Posterior cingulate gyrus (tissue), 11 donors: ENCODE data around the gene C1orf35.

Experiments used
- DNase-seq, 10 donors: peaks; one replicate each; pipeline versions ENCODE4 v3.0.0 to v3.0.0-alpha.2; 2020 to 2021; ENCODE audit warnings: mixed read lengths in 3 of 10
- intact Hi-C: fragments of 100-400 bp; cut with DNase I; formaldehyde crosslinking; loops from one replicate; pipeline ENCODE4 v1.15.1; 2023

The C1orf35 gene

GRCh38 chr1:228098323-228098931, 4.7 kb downstream of the C1orf35 start:
- peak in 2 of 10 donors; percentile 80 to 82 for DNase-seq
- intact Hi-C loops = no loop called here

- DNase-seq = peak in 2 of 10 donors; percentile 75 to 82
- intact Hi-C loops = no loop called here
These were observed 5.6 kb downstream of the C1orf35 start for GRCh38 chr1:228097333-228098081.

DNA sequence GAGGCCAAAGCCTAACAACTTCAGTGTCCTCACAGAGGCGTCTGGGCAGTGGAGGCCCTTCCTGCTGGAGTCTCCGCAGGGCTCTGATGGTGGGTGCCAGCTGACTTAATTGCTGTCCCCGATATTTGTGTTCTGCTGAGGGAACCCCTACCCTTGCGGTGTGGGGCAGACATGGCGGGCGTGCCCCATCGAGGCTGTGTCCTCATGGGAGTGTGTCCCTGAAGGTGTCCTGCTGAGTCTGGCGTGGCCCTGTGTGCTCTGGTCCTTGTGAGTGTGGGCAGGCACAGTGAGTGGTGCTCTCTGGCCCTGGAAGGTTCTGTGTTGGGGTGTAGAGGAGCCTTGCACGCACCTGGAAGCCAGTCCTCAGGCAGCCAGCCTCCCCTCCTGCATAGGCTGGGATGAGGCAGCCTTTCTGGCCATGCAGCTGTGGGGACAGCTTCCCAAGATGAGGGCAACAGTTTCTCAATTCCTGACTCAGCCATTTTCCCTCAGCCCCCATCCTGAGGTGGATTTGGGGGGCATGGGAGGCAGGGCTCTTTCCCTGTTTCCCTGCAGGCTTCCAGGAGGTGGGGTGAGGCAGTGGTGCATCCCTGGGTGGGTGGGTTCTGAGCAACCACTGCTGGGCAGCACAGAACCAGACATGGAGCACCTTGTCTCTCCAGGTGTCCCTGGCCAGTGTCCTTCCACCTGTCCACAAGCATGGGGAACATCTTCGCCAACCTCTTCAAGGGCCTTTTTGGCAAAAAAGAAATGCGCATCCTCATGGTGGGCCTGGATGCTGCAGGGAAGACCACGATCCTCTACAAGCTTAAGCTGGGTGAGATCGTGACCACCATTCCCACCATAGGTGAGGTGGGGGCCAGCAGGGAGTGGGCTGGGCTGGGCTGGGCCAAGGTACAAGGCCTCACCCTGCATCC, 6.5 kb downstream of the C1orf35 start:
- DNase-seq = peak in 1 of 10 donors; percentile 41
- intact Hi-C loops = no loop called here

DNA sequence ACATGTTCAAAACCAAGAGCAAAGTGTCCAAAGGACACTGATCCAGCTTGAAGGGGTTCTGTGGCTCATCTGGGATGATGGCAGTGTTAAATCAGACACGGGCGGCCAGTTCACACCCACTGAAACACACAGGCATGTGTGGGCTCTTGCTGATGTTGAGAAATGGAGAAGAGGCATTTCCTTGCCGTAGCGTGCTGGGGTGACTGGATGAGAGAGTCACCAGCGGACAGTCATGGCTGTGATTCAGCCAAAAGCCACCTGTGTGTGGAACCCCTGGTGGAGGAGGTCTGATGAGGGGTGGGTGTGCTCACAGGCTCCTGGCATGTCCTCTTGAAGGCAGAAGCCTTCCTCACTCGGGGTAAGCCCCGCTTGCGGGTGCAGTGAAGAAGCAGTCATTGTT, 7.2 kb downstream of the C1orf35 start:
- intact Hi-C loops = no loop called here

DNA sequence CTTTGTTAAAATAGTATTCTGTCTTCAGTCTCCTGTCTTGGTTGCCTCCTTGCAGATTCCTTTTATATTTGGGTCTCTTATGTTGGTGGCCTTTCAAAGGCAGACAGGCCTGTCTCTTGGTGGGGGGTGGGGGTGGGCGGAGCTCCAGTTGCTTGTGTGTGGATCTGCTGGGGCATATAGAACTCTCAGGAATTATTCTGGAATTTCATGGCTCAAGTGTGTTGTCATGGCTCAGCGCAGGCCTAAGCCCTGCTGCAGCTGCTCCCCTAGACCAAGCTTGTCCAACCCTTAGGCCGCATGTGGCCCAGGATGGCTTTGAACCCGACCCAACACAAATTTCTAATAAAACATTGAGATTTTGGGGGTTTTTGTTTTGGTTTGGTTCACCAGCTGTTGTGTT, 8.0 kb downstream of the C1orf35 start:
- intact Hi-C loops = no loop called here
- DNase-seq = peak in 1 of 10 donors; percentile 21

More for the DNA sequence above, 7.2 kb downstream of the C1orf35 start:
- peak in 2 of 10 donors; percentile 3 to 20 for DNase-seq

- peak in 1 of 10 donors; percentile 57 for DNase-seq
- intact Hi-C loops = no loop called here
These were observed 8.6 kb downstream of the C1orf35 start for GRCh38 chr1:228094432-228095016.

- intact Hi-C loops = no loop called here
These were observed 9.8 kb downstream of the C1orf35 start for GRCh38 chr1:228093050-228093906.

GRCh38 chr1:228092342-228093049, 10.6 kb downstream of the C1orf35 start:
- DNase-seq = peak in 1 of 10 donors; percentile 46
- intact Hi-C loops = no loop called here

More at GRCh38 chr1:228093050-228093906, 9.8 kb downstream of the C1orf35 start:
- peak in 2 of 10 donors; percentile 59 to 70 for DNase-seq

DNA sequence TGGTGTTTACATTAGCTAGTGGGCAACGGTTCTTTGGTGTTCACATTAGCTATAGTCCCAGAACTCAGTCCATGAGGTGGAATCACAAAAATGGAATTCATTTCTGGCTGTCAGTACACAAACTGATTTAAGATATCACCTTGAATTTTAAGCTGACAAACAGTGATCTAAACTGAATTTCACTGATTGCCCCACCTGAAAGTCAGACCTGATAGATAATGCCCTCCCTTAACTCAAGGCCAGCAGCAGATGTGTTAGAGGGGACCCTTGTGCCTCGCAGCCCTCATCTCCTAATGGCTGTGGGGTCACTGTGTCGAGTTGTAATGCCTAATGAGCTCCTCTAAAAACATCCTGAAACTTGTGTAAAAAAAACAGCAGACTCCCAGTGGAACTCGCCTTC, 12.0 kb downstream of the C1orf35 start:
- intact Hi-C loops = no loop called here
- no peak for DNase-seq

DNA sequence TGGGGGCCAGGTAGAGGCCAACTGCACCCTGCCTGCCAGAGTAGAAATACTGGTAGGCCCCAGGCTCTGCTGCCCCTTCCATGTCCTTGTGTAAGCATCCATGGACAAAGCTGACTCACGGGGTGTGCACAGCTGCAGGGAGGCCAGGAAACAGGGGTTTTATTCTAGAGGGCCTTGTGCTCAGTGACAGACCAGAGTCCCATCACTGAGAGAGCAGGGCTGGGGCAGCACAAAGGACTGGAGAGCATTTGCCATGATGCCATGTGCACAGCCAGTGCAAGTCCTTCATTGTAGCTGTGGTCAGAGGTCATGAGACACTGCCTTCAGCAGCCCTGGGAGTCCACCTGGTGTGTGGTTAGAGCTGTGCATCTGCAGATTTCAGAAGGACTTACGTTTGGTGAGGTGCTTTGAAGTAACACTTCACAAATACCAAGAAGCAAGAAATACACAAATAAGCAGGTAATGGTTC, 12.5 kb downstream of the C1orf35 start:
- intact Hi-C loops = no loop called here
- peak in 1 of 10 donors; percentile 89 for DNase-seq

DNA sequence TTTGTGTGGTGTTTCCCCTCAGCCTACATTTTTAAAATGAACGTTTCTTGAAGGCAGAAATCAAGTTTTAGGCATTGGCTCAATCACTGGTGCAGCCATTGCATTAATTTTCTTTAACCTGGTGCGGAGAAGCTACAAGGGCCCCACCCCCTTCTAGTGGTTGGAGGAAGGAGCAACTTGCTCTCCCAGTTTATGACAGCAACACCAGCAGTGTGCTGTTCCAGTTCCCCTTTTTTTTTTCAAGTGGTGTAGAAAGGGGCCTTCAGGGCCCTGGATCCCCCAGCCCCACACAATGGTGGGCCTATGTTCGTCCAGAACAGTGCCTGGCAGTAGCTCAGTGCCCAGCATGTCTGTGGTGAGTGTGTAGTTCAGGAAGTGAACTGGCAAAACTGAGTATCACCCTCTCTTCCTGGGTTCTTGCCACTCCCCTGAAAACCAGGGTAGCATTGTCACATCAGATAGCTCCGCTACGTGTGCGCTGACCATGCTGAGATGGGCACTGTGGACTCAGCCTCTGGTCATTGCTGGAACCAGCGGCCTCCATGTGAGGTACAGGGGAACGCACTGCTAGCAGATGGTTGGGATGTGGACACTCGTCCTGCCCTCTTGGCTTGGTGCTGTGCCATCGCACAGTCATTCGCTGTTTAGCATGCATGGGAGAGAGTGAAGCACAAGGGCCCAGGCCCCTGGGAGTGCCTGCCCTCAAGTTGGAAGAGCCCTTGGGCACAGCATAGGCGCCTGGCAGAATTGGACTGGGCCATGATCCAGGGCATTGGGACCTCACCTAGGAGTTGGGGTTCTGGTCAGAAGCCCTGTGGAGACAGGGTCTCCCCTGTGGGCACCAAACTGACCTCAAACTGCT, 13.4 kb downstream of the C1orf35 start:
- peak in 1 of 10 donors; percentile 81 for DNase-seq
- intact Hi-C loops = loop anchor here (10.0 kb wide), 2 partner anchors 325 to 355 kb away; partner anchors contain the start of genes JMJD4 and SNAP47

DNA sequence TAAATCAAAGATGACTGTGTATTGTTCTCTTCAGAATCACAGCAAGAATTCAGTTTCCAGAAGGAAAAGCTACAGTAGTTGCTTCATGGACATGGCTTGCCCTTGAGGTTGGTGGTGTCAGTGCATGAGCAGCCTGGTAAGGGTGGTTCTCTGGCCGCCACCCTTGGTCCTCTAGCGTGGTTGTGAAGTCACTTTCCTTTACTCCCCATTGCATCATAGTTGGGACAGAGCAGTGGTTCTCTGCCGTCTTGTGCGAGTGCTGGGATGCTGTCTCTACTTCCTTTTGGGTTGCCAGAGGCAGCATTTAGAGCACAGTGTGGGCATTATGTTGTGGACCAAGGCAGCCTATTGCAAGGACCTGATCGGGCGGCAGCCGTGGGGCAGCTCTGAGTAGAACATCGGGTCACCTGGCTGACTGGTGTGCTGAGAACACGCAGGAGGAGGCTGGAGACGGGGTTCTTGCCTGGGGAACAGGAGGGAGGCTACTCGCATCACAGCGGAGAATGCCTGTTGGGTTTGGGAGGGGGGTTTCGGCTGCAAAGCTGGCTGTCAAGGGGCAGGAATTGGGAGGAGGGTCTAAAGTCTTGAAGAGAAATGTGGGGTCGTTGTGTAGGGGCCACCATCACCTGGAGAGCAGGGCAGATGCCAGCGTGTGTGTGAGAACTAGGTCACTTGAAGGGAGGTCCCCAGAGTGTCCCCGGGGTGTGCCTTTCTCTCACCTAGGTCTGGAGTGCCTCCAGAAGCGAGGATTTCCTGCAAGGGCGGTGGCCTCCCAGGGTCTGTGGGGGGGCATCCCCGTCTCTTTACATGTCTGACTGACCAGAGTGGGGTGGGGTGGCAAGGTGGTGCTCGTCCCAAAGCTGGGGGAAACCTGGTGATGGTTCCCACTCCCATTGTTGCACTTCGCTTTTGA, 14.3 kb downstream of the C1orf35 start:
- intact Hi-C loops = loop anchor here (10.0 kb wide), 2 partner anchors 324 to 354 kb away; partner anchors contain the start of genes JMJD4 and SNAP47
- DNase-seq = peak in 2 of 10 donors; percentile 39 to 70

GRCh38 chr1:228087771-228088251, 15.3 kb downstream of the C1orf35 start:
- peak in 5 of 10 donors; percentile 6 to 91 (median 85) for DNase-seq
- intact Hi-C loops = loop anchor here (10.0 kb wide), 2 partner anchors 323 to 353 kb away; partner anchors contain the start of genes JMJD4 and SNAP47

DNA sequence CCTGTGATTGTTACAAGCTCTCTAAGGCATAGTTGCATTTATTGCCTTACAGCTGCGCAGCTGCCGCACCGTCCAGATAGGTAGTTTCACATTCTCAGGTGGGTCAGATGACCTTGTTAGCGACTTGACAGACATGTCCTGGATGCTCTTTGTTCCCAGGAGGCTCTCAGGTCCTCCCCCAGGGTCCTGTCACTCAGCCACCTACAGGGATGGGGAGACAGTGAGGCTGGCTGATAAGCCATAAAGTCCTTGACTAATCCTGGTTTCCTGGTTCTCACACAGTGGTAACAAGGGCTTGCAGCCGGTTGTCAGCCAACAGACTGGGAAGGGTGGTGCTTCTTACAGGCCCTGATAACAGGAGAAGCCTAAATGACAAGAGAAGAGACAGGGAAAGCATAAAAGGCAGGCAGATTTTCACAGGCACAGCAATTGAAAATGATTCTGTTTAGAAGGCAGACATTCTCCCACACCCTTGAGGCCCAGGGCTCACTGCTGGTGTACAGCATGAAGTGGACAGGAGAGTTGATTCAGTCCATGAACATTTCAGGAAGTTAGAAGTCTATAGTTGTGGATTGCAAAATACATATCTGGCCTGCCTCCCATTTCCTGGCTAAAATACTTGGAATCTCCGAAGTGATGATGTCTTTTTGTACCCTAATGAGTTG, 17.7 kb downstream of the C1orf35 start:
- DNase-seq = peak in 2 of 10 donors; percentile 31 to 49
- intact Hi-C loops = loop anchor here (10.0 kb wide), 2 partner anchors 321 to 351 kb away; partner anchors contain the start of genes JMJD4 and SNAP47

- DNase-seq = peak in 1 of 10 donors; percentile 24
- intact Hi-C loops = loop anchor here (5.0 to 10.0 kb wide), 3 partner anchors 83 to 350 kb away; partner anchors contain the start of genes IBA57, JMJD4 and SNAP47
These were observed 18.3 kb downstream of the C1orf35 start for GRCh38 chr1:228084797-228085196.
